GM12891 (cell line): Measurements from ENCODE around the gene ADCY5.

ENCODE experiments used
- POLR2A ChIP-seq: IDR thresholded peaks from 2 replicates; pipeline ENCODE4 v1.6.1; 2011; ENCODE audit warnings: low read depth, low read length, control low read depth
- POLR2AphosphoS5 ChIP-seq: IDR thresholded peaks from 2 replicates; pipeline ENCODE4 v1.6.1; 2011; ENCODE audit warnings: low read depth, low read length, control low read depth
- POU2F2 ChIP-seq: IDR thresholded peaks from 2 replicates; pipeline ENCODE4 v1.6.1; 2011; ENCODE audit warnings: low read depth, mild to moderate bottlenecking, control low read depth, low read length, moderate library complexity
- SPI1 ChIP-seq: IDR thresholded peaks from 2 replicates; pipeline ENCODE4 v1.6.1; 2011; ENCODE audit warnings: low read depth, low read length, control low read depth
- TAF1 ChIP-seq: IDR thresholded peaks from 2 replicates; pipeline ENCODE4 v1.6.1; 2011; ENCODE audit warnings: low read depth, low read length, control low read depth

DNA sequence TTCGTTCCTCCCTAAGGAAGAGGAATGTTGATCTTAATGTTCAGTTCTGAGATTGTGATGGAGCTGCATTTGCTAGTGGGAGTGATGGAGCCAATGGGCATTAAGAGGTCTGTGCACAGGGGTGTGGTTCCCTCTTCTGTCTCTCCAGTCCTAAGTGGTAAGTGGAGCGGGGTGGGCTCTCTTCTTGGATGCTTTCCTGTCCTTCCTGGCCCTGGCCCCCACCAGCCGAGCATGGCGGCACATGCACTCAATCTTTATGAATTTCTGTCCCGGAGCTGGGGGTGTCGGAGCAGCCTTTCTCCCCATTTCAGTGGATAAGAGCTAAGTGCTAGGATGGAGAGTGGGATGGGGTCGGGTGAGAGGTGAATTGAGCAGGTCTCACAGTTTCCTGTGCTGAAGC lies 37.6 kb upstream of the ADCY5 start:
- no peak for TF ChIP-seq POLR2A
- TF ChIP-seq POLR2AphosphoS5, result no peak
- no peak for TF ChIP-seq SPI1
- no peak for TF ChIP-seq TAF1
- no peak for TF ChIP-seq POU2F2
